Fibroblast of lung (primary cell): ENCODE data around the gene SCTR. TPM values are rescaled to one million over a fixed set of nuclear protein-coding genes. Genes with fewer than 3 reads are reported as not detected.

ENCODE experiments used
- DNase-seq, 2 donors: peaks; one replicate each; pipeline versions ENCODE4 v3.0.0 to v3.0.0-alpha.2; 2010; ENCODE audit warnings: low read depth in 2 of 2
- H2AFZ ChIP-seq: 2 replicates; pipeline ENCODE4 v1.5.1; 2012; ENCODE audit warnings: low read length, control low read depth, inconsistent platforms
- H3K27ac ChIP-seq: 2 replicates; pipeline ENCODE4 v1.5.1; 2011; ENCODE audit warnings: low read length, control low read depth; ENCODE audit not compliant: insufficient read depth
- H3K27me3 ChIP-seq: 2 replicates; pipeline ENCODE4 v1.5.1; 2011; ENCODE audit warnings: mild to moderate bottlenecking, low read length; ENCODE audit not compliant: control insufficient read depth, insufficient read depth
- H3K36me3 ChIP-seq: 2 replicates; pipeline ENCODE4 v1.5.1; 2011; ENCODE audit warnings: low read length; ENCODE audit not compliant: control insufficient read depth, insufficient read depth
- H3K4me1 ChIP-seq: 2 replicates; pipeline ENCODE4 v1.5.1; 2011; ENCODE audit warnings: low read length; ENCODE audit not compliant: control insufficient read depth, insufficient read depth; ENCODE audit errors: extremely low read depth
- H3K4me2 ChIP-seq: 2 replicates; pipeline ENCODE4 v1.5.1; 2011; ENCODE audit warnings: low read length, control low read depth; ENCODE audit not compliant: insufficient read depth; ENCODE audit errors: extremely low read depth
- H3K4me3 ChIP-seq, 4 experiments: fragments of 200-600 bp in 1 of 4; sonication (generic) in 1 of 4; replicated peaks in 1 of 4; 2 replicates each; pipeline ENCODE4 v1.5.1; 2011 to 2016; ENCODE audit warnings: low read length in 4 of 4, low read depth in 3 of 4, mild to moderate bottlenecking in 3 of 4, control low read depth in 2 of 4, inconsistent platforms in 1 of 4, mixed read lengths in 1 of 4; ENCODE audit not compliant: insufficient read depth in 1 of 4; ENCODE audit errors: control extremely low read depth in 1 of 4
- H3K79me2 ChIP-seq: 2 replicates; pipeline ENCODE4 v1.5.1; 2012; ENCODE audit warnings: mild to moderate bottlenecking, low read length, inconsistent platforms; ENCODE audit not compliant: control insufficient read depth, insufficient read depth
- H3K9ac ChIP-seq: 2 replicates; pipeline ENCODE4 v1.5.1; 2011; ENCODE audit warnings: mild to moderate bottlenecking, low read length, control low read depth; ENCODE audit not compliant: insufficient read depth
- H3K9me3 ChIP-seq: 2 replicates; pipeline ENCODE4 v1.5.1; 2012; ENCODE audit warnings: low read depth, low read length; ENCODE audit not compliant: control insufficient read depth, insufficient read depth
- H4K20me1 ChIP-seq: 2 replicates; pipeline ENCODE4 v1.5.1; 2011; ENCODE audit warnings: low read length; ENCODE audit not compliant: control insufficient read depth, insufficient read depth; ENCODE audit errors: extremely low read depth
- CTCF ChIP-seq, 2 donors: IDR thresholded peaks in 1 of 2; conservative IDR thresholded peaks in 1 of 2; 1 replicate in 1 of 2; 2 replicates in 1 of 2; pipeline ENCODE4 v1.5.1; 2011 to 2012; ENCODE audit warnings: low read length in 2 of 2, control low read depth in 1 of 2, inconsistent platforms in 1 of 2, low read depth in 1 of 2, mild to moderate bottlenecking in 1 of 2
- EZH2 ChIP-seq: IDR thresholded peaks from 2 replicates; pipeline ENCODE4 v1.5.1; 2012; ENCODE audit warnings: low read length, control low read depth, mild to moderate bottlenecking; ENCODE audit errors: missing control alignments
- polyA plus RNA-seq, 2 donors: library from polyadenylated mRNA; depleted of rRNA in 1 of 2; stranded (reverse) in 1 of 2; unstranded in 1 of 2; fragments of >200 nt; gene quantifications; 2 replicates each; pipeline ENCODE4 v1.2.1, GENCODE V29; 2011 to 2012; ENCODE audit warnings: missing spikeins in 1 of 2
- total RNA-seq: library from RNA; depleted of rRNA; stranded (reverse); fragments of >200 nt; gene quantifications from 2 replicates; pipeline ENCODE4 v1.2.1, GENCODE V29; 2014

The SCTR gene
- total and polyA plus RNA-seq, 2 donors (not counting 1 experiment from before 2014, with no cell fraction given) = not detected

- Histone ChIP-seq H3K27me3 (peaks cover 7% of the 10 kb centered on the region), H3K4me2 (no peak overlapping the region), H4K20me1 (no peaks in the 10 kb centered on the region), H2AFZ (no peak overlapping the region), H3K36me3 (no peaks in the 10 kb centered on the region), H3K4me1 (no peaks in the 10 kb centered on the region), H3K9me3 (no peaks in the 10 kb centered on the region), H3K79me2 (no peaks in the 10 kb centered on the region), H3K4me3 (no peak overlapping the region), H3K9ac (no peak overlapping the region), H3K27ac (no peak overlapping the region)
- DNase-seq = no peak
- TF ChIP-seq CTCF (conservative IDR thresholded peaks at IDR 0.05 in 1 of 2, IDR thresholded peaks at IDR 0.05 in 1 of 2; ENCODE audit: low read depth in 1 of 2, low read length in 2 of 2) = no peak
- TF ChIP-seq EZH2 = no peak
These were observed 26.1 kb upstream of the SCTR start for GRCh38 chr2:119550346-119550745.

- no peak overlapping the region for H3K4me2 ChIP-seq
- no peaks in the 10 kb centered on the region for H3K79me2 ChIP-seq
- no peaks in the 10 kb centered on the region for H3K36me3 ChIP-seq
- no peak overlapping the region for H2AFZ ChIP-seq
- peaks cover 13% of the 10 kb centered on the region for H3K27me3 ChIP-seq
- H4K20me1 ChIP-seq = no peaks in the 10 kb centered on the region
- H3K9me3 ChIP-seq = no peaks in the 10 kb centered on the region
- no peak overlapping the region for H3K27ac ChIP-seq
- no peak overlapping the region for H3K9ac ChIP-seq
- DNase-seq = peak; percentile 45 to 80
- no peak overlapping the region for H3K4me3 ChIP-seq
- H3K4me1 ChIP-seq = no peaks in the 10 kb centered on the region
- TF ChIP-seq CTCF (conservative IDR thresholded peaks at IDR 0.05 in 1 of 2, IDR thresholded peaks at IDR 0.05 in 1 of 2; ENCODE audit: low read depth in 1 of 2, low read length in 2 of 2) (no peak), EZH2 (no peak)
These were observed 25.0 kb upstream of the SCTR start for GRCh38 chr2:119549241-119549640.

GRCh38 chr2:119548516-119549120 lies 24.3 kb upstream of the SCTR start:
- TF ChIP-seq CTCF (conservative IDR thresholded peaks at IDR 0.05 in 1 of 2, IDR thresholded peaks at IDR 0.05 in 1 of 2; ENCODE audit: low read depth in 1 of 2, low read length in 2 of 2) = no peak
- no peak overlapping the region for H3K27ac ChIP-seq
- DNase-seq = no peak
- H3K4me3 ChIP-seq = no peak overlapping the region
- H4K20me1 ChIP-seq = no peaks in the 10 kb centered on the region
- no peak overlapping the region for H3K4me2 ChIP-seq
- H3K79me2 ChIP-seq = no peaks in the 10 kb centered on the region
- peaks cover 13% of the 10 kb centered on the region for H3K27me3 ChIP-seq
- no peak overlapping the region for H2AFZ ChIP-seq
- no peak overlapping the region for H3K9ac ChIP-seq
- H3K36me3 ChIP-seq = no peaks in the 10 kb centered on the region
- H3K4me1 ChIP-seq = no peaks in the 10 kb centered on the region
- no peaks in the 10 kb centered on the region for H3K9me3 ChIP-seq
